GM19351 (cell line): ENCODE data around the gene INSRR.
A peak's percentile ranks its signal among the peaks of the same experiment; 100 is the strongest.

Source experiments
- ATAC-seq: cut with Tn5 transposase; IDR thresholded peaks from one replicate; pipeline ENCODE4 v1.9.1; 2021; ENCODE audit warnings: mild to moderate bottlenecking, moderate library complexity; ENCODE audit not compliant: unreplicated experiment

INSRR gene

DNA sequence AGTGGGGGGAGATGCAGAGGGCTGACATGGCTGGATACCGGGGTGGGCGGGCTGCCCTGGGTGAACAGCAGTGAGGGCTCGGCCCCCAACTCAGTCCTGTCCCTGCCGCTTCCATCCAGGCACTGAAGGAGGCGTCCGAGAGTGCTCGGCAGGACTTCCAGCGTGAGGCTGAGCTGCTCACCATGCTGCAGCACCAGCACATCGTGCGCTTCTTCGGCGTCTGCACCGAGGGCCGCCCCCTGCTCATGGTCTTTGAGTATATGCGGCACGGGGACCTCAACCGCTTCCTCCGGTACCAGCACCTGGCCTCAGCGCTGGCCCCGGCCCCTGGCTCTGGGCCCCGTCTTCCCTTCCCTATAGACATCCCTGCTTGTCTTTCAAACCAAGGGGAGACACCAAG lies 17.4 kb upstream of the INSRR start:
- ATAC-seq: no peak

DNA sequence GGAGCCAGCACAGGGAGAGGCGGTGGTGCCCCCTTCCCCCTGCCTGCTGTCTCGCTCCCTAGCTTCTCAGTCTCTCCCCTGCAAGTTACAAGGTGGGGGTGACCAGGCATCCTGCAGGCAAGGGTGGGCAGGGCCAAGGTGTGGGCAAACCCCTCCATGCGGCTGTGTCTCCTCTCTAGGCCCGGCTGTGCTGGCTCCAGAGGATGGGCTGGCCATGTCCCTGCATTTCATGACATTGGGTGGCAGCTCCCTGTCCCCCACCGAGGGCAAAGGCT lies 16.4 kb upstream of the INSRR start:
- no peak for ATAC-seq

GRCh38 chr1:156874572-156875340 lies 15.8 kb upstream of the INSRR start:
- no peak for ATAC-seq

DNA sequence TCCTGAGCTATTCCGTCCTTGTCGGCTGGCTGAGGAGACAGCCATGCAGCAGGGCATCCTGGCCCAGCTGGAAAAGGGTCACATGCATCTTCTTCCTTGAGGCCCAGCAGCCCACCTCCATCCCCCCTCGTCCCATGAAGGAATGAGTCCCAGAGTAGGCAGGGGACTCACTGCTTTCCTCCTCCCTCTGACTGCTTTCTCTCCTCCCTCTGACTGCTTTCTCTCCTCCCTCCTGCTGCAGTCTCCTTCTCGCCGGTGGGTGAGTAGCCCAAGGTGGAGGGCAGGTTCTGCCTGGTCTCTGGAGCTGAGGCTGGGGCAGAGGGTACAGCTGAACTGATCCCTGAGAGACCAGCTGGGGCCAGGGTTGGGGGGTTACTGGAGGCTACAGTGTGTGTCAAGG lies 15.2 kb upstream of the INSRR start:
- no peak for ATAC-seq

DNA sequence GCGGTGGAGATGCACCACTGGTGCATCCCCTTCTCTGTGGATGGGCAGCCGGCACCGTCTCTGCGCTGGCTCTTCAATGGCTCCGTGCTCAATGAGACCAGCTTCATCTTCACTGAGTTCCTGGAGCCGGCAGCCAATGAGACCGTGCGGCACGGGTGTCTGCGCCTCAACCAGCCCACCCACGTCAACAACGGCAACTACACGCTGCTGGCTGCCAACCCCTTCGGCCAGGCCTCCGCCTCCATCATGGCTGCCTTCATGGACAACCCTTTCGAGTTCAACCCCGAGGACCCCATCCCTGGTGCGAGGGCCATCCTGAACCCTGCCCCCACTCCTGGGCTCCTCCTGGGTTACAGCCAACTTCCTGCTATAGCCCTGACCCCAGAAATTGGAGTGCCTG lies 14.7 kb upstream of the INSRR start:
- no peak for ATAC-seq

GRCh38 chr1:156869455-156869854 lies 10.5 kb upstream of the INSRR start:
- no peak for ATAC-seq

DNA sequence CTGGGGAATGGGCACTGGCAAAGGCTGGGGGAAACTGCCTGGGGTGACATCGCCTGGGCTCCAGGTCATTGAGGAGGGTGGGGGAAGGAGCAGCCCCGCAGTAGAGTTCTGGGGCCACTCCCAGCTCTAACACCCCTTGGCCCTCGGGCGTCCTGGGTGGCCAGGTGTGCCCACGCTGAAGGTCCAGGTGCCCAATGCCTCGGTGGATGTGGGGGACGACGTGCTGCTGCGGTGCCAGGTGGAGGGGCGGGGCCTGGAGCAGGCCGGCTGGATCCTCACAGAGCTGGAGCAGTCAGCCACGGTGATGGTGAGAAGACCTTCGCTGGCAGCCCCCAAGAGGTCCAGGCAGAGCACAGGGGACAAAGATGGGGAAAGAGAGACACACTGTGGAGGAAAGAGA lies 9.4 kb upstream of the INSRR start:
- ATAC-seq: no peak

DNA sequence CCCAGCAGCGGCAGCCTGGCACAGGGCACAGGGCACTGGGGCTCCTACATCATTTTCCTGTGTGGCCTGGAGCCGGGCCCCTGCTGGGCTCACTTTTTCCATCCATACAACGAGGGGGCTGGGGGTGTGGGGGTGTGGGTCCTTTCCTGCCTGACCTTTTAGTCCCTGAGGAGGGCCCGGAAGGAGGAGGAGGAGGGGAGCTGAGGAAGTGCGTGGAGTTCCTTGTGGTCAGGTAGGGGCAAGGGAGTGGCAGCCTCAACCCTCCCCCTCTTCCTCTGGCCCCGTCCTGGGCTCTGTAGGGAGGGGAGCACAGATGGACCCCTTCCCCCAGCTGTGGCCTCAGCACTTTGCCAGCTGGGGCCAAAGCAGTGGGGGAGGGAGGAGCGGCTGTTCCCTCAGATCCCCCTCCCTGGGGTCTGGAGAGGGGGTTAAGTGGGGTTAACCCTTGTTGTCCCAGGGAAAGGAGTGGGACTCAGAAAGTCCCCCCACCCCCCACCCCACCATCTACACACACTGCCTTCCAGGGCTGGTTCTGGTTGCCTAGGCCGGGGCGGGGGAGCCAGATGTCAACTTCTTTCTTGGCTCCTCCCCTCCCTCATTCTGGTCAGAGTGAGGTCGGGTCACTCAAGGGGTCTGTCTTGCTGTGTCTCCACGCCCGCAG lies 7.5 kb upstream of the INSRR start:
- ATAC-seq: no peak

DNA sequence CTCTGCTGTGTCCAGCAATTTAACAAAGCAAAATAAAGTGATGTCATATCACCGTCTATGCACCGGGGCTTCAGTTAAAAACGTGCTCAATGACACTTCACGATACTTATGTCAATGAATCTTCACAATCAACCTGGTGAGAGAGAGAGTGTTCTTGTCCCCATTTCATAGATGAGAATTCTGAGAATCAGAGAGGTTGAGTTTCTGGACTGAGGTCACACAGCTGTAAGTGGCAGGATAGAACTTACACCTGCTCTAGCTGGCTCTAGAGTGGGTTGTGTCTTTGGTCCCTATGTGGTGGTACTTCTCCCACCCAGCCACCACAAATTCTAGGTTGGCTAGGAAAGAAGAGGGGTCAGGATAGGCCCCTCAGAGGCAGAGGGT lies 6.9 kb upstream of the INSRR start:
- no peak for ATAC-seq

DNA sequence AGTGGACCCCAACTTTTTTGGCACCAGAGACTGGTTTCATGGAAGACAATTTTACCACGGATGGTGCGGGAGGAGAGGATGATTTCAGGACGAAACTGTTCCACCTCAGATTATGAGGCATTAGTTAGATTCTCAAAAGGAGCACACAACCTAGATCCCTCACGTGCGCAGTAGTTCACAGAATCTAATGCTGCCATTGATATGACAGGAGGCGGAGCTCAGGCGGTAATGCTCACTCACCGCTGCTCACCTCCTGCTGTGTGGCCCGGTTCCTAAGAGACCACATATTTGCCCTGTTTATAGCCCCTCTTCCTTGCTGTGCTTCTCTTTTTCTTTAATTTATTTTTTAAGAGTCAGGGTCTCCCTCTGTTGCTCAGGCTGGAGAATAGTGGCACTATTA lies 6.3 kb upstream of the INSRR start:
- ATAC-seq: no peak

- no peak for ATAC-seq
Measured at GRCh38 chr1:156864796-156865195, 5.9 kb upstream of the INSRR start.

- ATAC-seq: no peak
Measured at GRCh38 chr1:156863631-156864030, 4.7 kb upstream of the INSRR start.

DNA sequence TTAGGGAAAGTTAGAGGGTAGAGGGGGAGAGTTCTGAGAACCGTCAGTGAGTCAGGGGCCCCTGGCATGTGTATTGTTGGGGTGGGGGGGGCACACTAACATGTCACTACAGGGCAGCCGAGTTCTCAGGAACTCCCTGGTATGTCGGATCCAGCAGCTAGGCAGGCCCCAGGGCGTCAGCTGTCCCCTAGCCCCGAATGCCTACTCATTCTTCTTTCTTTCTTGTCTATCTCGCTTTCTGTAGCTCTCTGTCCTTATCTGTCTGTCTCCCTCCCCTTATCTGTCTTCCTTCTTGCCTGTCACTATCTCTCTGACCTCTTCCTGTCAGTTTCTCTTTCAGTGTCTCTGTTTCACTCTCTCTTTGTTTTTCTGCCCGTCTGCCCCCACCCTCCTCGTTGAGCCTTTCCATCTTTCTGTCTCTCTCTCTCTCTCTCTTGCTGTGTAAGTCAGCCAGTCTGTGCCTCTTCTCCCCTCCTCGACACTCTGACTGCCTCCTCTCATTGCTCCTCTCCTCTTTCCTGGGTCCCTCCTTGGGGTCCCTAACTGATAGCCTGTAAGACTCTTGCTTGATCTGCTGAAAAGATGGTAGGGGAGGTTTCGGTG lies 4.2 kb upstream of the INSRR start:
- ATAC-seq: no peak

DNA sequence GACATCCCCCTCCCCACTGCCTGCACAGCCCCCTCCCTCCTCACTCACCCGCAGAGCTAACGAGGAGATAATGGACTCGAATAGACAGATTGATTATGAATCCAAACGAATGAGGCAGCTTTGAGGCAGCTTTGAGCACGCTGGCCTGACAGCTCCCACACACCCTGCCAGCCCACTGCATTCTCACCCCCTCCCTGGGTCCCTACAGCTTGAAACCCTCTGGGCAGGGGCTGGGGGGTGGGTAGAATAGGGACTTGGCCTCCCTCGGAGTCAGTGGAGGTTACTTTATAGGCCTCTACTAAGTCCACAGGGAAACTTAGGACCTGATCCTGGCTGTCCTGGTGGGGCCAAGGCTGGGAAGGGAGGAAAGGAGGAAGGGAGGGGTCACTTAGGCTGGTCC lies 3.7 kb upstream of the INSRR start:
- no peak for ATAC-seq

- peak; percentile 35 for ATAC-seq
Measured at GRCh38 chr1:156860628-156861423, 1.9 kb upstream of the INSRR start, which contains the start of gene NTRK1. NTRK1 (plus strand) TSS chr1:156860865; CDS start chr1:156860935, 70 bp downstream.

- ATAC-seq: peak; percentile 66
Measured at GRCh38 chr1:156860113-156860627, 1.3 kb upstream of the INSRR start.

DNA sequence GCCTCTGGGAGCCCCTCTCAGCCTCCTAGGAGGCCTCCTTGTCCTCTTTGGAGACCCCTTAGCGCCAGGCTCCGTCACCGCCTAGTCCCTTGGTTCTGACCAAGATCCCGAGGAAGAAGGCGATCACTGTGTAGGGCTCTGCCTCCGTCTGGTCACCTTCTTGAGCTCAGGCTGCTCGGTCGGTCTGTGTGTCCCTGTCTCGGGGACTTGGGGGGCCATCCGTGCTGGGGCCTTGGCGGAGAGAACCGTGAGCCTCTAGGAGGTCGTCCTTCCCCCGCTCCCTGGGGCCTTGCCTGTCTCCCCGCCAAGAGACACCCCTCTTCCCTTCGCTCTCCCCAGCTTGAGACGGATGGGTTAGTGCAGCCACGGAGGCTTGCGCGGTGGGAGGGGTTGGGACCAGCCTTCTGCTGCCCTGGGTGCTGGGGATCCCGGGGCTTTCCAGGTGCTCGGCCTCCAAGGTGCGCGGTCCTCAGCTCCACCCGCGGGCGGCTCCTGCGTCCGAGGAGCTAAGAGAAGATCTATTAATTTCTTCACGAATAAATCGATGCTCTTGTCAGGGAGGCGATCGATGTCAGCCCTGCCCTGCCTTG lies 701 bp upstream of the INSRR start:
- no peak for ATAC-seq

DNA sequence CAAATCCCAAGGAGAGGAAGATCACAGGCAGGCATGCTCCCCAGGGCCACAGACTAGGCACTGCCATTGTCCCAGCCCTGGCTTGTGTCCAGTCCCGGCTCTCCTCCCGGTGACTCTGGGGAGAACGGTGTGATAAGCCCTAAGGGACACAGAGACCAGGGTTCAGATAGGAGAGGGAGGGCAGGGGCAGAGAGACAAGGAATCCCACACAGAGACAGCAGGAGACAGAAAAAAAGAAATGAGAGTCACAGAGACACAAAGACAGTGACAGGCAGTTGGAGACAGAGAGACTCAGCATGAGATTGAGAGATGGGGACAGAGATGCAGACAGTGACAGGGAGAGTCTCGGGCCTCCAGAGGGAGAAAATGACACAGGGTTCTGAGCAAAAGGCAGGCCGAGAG lies 361 bp downstream of the INSRR start:
- ATAC-seq: no peak

DNA sequence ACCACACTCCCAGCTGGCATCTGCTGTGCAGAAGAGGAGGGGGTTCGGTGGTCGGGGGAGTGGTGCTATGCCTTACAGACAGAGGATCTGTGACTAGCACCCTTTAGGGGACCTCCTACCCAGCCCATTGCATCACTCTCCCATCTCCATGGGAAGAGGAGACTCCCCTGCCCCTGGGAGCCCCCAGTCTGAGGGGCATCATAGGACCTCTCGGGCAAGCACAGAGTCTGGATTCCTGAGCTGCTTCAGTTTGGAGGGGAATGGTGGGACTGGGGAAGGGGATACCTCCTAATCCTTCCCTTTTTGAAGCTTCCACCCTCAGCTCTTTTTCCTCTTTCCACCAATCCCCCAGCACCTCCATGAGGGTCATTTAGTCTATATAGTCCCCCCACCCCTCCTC lies 1.4 kb downstream of the INSRR start:
- no peak for ATAC-seq

GRCh38 chr1:156856282-156856785 lies 2.6 kb downstream of the INSRR start:
- ATAC-seq: no peak

DNA sequence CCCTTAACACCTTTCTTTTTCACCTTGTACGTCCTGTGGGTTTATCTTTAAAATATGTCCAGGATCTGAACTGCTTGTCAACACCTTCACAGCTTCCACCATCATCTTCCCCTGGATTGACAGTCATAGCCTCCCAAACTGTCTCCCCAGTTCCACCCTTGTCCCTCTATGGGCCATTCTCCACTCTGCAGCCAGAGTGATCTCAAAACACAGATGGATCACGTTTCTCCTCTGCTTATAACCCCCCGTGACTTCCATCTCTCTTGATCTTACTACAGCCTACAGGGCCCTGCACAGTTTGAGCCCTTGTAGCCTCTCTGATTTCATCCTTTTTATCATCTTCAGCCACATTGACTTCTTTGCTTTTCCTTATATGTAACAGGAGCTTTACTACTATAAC lies 4.3 kb downstream of the INSRR start:
- no peak for ATAC-seq
